Nephron (organoid): ENCODE results near the gene HSPG2.
A peak's percentile ranks its signal among the peaks of the same experiment; 100 is the strongest.

Source experiments
- H3K27ac Mint-ChIP-seq, 3 experiments: 2 replicates each; pipeline ENCODE4 v1.8.0; 2020; ENCODE audit warnings: mixed read lengths in 3 of 3, mild to moderate bottlenecking in 2 of 3, moderate library complexity in 1 of 3
- H3K27me3 Mint-ChIP-seq: 2 replicates; pipeline ENCODE4 v1.8.0; 2021; ENCODE audit warnings: low read depth, mild to moderate bottlenecking, moderate library complexity, mixed read lengths
- H3K36me3 Mint-ChIP-seq: 2 replicates; pipeline ENCODE4 v1.8.0; 2020; ENCODE audit warnings: low read depth, mixed read lengths
- H3K4me1 Mint-ChIP-seq: 2 replicates; pipeline ENCODE4 v1.8.0; 2020; ENCODE audit warnings: mixed read lengths
- H3K4me3 Mint-ChIP-seq, 3 experiments: 2 replicates each; pipeline ENCODE4 v1.8.0; 2020; ENCODE audit warnings: mild to moderate bottlenecking in 3 of 3, mixed read lengths in 3 of 3, moderate library complexity in 2 of 3
- H3K9me3 Mint-ChIP-seq: 2 replicates; pipeline ENCODE4 v1.8.0; 2020; ENCODE audit warnings: mixed read lengths
- TF ChIP-seq, protein P1 (sequence below), 3 experiments: fragments of 200-600 bp; sonication (generic); IDR thresholded peaks; one replicate each; pipeline ENCODE4 v1.5.0; 2021; ENCODE audit warnings: antibody characterized with exemption in 3 of 3; ENCODE audit not compliant: unreplicated experiment in 3 of 3

The HSPG2 gene

GRCh38 chr1:21956720-21957552 is 19.8 kb upstream of the HSPG2 start:
- Mint-ChIP-seq H3K27ac (peak overlapping the region; percentile 44 to 66 (median 45)), H3K36me3 (no peaks in the 10 kb centered on the region), H3K27me3 (no peaks in the 10 kb centered on the region), H3K9me3 (no peaks in the 10 kb centered on the region), H3K4me1 (peaks cover 48% of the 10 kb centered on the region), H3K4me3 (no peak overlapping the region)
- TF ChIP-seq, protein P1, sequence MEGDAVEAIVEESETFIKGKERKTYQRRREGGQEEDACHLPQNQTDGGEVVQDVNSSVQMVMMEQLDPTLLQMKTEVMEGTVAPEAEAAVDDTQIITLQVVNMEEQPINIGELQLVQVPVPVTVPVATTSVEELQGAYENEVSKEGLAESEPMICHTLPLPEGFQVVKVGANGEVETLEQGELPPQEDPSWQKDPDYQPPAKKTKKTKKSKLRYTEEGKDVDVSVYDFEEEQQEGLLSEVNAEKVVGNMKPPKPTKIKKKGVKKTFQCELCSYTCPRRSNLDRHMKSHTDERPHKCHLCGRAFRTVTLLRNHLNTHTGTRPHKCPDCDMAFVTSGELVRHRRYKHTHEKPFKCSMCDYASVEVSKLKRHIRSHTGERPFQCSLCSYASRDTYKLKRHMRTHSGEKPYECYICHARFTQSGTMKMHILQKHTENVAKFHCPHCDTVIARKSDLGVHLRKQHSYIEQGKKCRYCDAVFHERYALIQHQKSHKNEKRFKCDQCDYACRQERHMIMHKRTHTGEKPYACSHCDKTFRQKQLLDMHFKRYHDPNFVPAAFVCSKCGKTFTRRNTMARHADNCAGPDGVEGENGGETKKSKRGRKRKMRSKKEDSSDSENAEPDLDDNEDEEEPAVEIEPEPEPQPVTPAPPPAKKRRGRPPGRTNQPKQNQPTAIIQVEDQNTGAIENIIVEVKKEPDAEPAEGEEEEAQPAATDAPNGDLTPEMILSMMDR (IDR thresholded peaks at IDR 0.05; ENCODE audit: unreplicated experiment in 3 of 3), result no peak

DNA sequence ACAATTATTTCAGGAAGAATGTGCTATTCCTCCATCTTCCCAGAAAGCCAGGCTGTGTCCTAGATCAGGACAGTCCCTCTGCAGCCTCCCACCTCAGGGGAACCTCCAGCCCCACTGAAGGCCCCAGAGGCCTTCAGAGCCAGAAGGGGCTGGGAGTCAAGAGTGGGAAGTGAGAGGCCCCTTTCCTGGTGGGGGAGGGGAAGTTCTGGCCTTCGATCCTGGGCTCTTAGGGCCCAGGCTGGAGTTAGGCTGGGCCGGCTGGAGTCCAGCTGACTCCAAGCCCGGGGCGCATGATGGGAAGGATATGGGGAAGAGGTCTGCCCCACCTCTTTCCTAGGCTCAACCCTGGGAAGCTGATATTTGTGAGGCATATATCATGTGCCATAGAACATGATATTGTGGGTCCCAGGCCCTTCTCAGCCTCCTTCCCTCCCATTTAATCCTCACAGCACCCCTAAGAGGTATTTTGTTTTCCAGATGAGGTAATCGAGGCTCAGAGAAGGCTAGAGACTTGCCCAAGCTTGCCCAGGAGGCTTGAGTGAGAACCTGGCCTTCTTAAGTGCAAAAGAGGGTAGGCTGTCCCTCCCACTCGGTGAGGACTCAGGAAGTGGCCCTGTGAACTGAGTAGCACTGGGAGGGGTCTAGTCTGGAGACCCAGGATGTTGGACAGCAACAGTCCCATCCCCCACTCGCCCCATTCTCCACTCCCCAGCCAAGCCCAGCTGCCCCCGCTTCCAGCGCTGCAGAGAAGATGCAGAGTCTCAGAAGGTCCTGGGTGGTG is 18.6 kb upstream of the HSPG2 start:
- Mint-ChIP-seq H3K4me3 (no peak overlapping the region), H3K36me3 (no peaks in the 10 kb centered on the region), H3K9me3 (no peaks in the 10 kb centered on the region), H3K4me1 (peaks cover 55% of the 10 kb centered on the region), H3K27ac (no peak overlapping the region), H3K27me3 (no peaks in the 10 kb centered on the region)
- TF ChIP-seq, protein P1 (IDR thresholded peaks at IDR 0.05; ENCODE audit: unreplicated experiment in 3 of 3), result no peak

DNA sequence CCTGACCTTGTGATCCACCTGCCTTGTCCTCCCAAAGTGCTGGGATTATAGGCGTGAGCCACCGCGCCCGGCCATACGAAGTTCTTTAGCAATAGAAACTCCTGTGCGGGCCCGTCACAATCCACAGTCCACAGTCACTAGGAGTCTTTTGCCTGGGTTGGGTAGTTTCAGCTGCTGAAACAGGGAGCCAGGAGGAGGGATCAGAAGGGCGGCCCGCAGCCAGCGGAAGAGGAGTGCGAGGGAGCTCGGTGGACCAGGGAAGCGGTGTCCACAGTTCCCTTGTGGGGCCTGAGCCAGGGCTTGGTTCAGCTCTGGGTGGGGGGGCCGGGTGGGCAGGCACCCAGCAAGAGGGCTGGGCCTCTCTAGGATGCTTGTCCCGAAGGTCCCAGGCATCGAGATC is 17.9 kb upstream of the HSPG2 start:
- TF ChIP-seq, protein P1 (IDR thresholded peaks at IDR 0.05; ENCODE audit: unreplicated experiment in 3 of 3), result no peak
- H3K27ac Mint-ChIP-seq, result peak overlapping the region in 1 of 3 experiments; percentile 82
- no peaks in the 10 kb centered on the region for H3K27me3 Mint-ChIP-seq
- H3K4me3 Mint-ChIP-seq, result no peak overlapping the region
- H3K36me3 Mint-ChIP-seq, result no peaks in the 10 kb centered on the region
- no peaks in the 10 kb centered on the region for H3K9me3 Mint-ChIP-seq
- peaks cover 59% of the 10 kb centered on the region for H3K4me1 Mint-ChIP-seq

- H3K27me3 Mint-ChIP-seq, result no peaks in the 10 kb centered on the region
- no peaks in the 10 kb centered on the region for H3K36me3 Mint-ChIP-seq
- H3K4me3 Mint-ChIP-seq, result peak overlapping the region in 1 of 3 experiments; percentile 17
- H3K9me3 Mint-ChIP-seq, result no peaks in the 10 kb centered on the region
- H3K4me1 Mint-ChIP-seq, result peaks cover 53% of the 10 kb centered on the region
- TF ChIP-seq, protein P1 (IDR thresholded peaks at IDR 0.05; ENCODE audit: unreplicated experiment in 3 of 3), result no peak
- peak overlapping the region; percentile 39 to 88 (median 74) for H3K27ac Mint-ChIP-seq
Observed at GRCh38 chr1:21952786-21953520, 15.8 kb upstream of the HSPG2 start.

DNA sequence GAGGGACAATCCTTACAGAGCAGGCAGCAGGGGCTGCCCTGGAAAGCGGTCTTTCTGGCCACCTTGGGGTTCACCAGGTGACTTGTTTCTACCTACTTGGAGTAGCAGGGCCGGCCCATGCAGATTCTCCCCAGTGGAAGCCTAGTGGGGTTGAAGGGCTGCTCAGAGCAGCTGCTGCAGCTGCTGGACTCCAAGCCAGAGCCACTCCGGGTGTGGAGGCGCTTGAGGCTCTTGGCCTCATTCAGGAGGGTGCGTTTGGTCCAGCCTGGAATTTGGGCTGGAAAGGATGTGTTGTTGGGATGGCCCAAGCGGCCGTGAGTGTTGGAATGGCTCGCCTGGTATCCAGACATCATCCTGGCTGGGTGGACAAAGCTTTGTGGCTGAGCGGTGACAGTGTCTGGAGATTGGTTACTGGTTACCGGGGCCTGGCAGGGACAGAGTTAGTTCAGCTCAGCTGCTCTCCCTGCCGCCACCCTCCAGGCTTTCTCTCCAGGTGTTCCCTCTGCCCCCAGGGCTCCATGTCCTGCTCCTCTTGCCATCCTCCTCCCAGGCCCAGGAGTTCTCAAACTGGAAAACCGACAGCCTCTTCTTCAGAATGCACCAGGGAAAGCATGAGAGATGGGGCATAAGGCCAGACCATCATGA is 14.2 kb upstream of the HSPG2 start:
- Mint-ChIP-seq H3K9me3 (no peaks in the 10 kb centered on the region), H3K4me1 (peaks cover 43% of the 10 kb centered on the region), H3K4me3 (no peak overlapping the region), H3K27me3 (no peaks in the 10 kb centered on the region), H3K27ac (no peak overlapping the region), H3K36me3 (no peaks in the 10 kb centered on the region)
- TF ChIP-seq, protein P1 (IDR thresholded peaks at IDR 0.05; ENCODE audit: unreplicated experiment in 3 of 3), result no peak
